IPS-18c (cell line): Measurements from ENCODE around the gene H1-8.

ENCODE experiments used
- H3K4me3 ChIP-seq: 2 replicates; pipeline ENCODE4 v1.7.0; 2013; ENCODE audit warnings: low read depth, mild to moderate bottlenecking, low read length, moderate library complexity; ENCODE audit not compliant: insufficient read depth
- H3K9me3 ChIP-seq: one replicate; pipeline ENCODE4 v1.6.1; 2013; ENCODE audit warnings: mild to moderate bottlenecking, low read length, moderate library complexity; ENCODE audit not compliant: control insufficient read depth, insufficient read depth

The H1-8 gene

GRCh38 chr3:129548104-129548965 lies 5.4 kb downstream of the H1-8 start:
- no peak overlapping the region for H3K4me3 ChIP-seq
- H3K9me3 ChIP-seq: peaks cover 2% of the 10 kb centered on the region

GRCh38 chr3:129549006-129549800 lies 6.2 kb downstream of the H1-8 start:
- no peak overlapping the region for H3K4me3 ChIP-seq
- peaks cover 2% of the 10 kb centered on the region for H3K9me3 ChIP-seq

- peaks cover 2% of the 10 kb centered on the region for H3K9me3 ChIP-seq
- H3K4me3 ChIP-seq: no peak overlapping the region
Measured at GRCh38 chr3:129549805-129550204, 6.8 kb downstream of the H1-8 start.

DNA sequence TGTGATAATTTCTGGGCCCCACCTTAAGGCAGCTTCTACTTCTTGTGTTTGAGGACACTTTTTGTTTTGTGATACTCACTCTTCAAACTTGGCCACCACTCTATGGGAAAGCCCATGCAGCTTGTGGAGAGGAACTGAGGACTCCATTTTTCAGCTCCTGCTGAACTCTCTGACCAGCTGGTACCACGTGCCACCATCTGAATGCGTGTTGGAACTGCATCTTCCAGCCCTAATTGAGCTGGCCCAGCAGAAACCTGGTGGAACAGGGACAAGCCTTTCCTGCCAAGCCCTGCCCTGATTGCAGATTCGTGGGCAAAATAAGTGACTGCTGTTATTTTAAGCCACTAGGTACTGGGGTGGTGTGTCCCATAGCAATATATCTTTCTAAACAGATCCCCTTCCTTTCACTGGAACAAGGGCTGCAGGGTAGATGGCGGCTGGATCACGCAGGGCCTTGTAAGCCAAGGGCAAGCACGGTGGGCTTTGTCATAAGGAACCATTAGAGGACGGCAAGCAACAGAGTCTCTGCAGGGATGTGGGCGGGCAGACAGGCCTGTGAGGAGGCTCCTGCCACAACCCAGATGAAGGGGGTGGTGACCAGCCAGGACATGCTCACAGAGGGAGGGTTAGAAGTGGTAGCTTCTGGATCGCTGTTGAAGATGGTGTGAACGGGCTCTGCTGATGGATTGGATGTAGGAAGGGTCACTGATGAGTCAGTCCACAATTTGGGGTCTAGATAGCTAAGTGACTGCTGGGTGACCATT lies 9.5 kb downstream of the H1-8 start:
- Histone ChIP-seq H3K4me3 (no peak overlapping the region), H3K9me3 (peaks cover 2% of the 10 kb centered on the region)

DNA sequence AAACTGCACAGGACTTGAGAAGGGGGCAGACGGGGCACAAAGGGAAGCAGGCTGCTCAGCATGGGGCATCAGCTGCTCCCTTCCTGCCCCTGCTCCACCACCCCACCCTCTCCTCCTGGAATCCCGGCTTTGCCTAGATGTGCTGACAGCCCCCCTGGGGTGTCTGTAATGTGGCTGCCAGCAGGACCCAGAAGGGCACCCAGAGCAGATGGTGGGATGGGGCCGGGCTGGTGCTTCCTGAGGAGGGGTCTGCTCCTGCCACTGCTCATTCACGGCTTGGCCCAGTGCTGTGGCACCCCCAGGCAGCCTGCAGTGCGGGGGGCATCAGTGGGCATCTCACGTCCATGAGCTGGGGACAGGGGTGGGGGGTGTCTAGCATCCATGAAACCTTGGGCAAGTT lies 10.2 kb downstream of the H1-8 start:
- H3K4me3 ChIP-seq: no peak overlapping the region

DNA sequence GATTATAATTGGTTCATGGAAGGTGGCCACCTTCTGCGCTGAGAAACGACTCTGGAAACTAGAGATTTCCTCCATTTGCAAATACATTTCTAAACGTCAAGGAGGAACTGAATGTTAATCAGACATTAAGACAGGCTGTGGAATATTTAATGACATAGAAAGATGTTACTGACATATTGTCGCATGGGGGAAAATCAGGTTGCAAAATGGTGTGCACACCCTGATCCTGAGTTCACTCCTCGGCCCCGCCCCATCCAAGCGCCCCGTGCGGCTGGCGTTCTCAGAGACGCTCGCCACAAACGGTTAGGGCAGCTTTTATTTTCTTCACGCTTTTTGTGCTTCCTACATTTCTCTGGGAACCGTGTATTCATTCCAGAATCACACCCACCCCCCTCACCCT lies 10.7 kb downstream of the H1-8 start:
- H3K4me3 ChIP-seq: no peak overlapping the region
- no peaks in the 10 kb centered on the region for H3K9me3 ChIP-seq

More for the DNA sequence above, 10.2 kb downstream of the H1-8 start:
- no peaks in the 10 kb centered on the region for H3K9me3 ChIP-seq

- Histone ChIP-seq H3K4me3 (no peak overlapping the region), H3K9me3 (no peaks in the 10 kb centered on the region)
Measured at GRCh38 chr3:129554356-129555152, 11.6 kb downstream of the H1-8 start.

DNA sequence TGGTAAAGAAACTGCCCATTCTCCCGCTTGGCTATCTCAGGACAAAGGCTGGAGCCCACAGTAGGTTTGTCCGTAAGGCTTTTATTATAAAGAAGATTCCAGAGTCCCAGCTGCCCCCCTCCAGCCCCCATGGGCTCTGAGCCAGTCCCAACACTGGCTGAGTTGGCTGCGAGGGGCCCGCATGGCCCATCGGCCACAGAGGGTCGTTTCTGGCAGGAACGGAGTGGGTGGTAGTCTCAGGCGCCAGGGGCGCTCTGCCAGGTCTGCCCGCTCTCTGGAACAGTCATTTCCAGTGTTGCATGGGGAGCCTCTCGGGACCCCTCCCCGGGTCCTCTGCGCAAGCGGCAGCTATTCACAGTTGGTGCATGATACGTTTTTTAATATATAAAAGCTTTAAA lies 12.2 kb downstream of the H1-8 start:
- Histone ChIP-seq H3K4me3 (no peak overlapping the region), H3K9me3 (no peaks in the 10 kb centered on the region)

GRCh38 chr3:129555616-129556357 lies 12.8 kb downstream of the H1-8 start:
- Histone ChIP-seq H3K4me3 (no peak overlapping the region), H3K9me3 (no peaks in the 10 kb centered on the region)

GRCh38 chr3:129556358-129556695 lies 13.4 kb downstream of the H1-8 start:
- no peak overlapping the region for H3K4me3 ChIP-seq

GRCh38 chr3:129556890-129557547 lies 14.0 kb downstream of the H1-8 start:
- H3K4me3 ChIP-seq: no peak overlapping the region
- H3K9me3 ChIP-seq: no peaks in the 10 kb centered on the region

More at GRCh38 chr3:129556358-129556695, 13.4 kb downstream of the H1-8 start:
- H3K9me3 ChIP-seq: no peaks in the 10 kb centered on the region

- no peaks in the 10 kb centered on the region for H3K9me3 ChIP-seq
- H3K4me3 ChIP-seq: no peak overlapping the region
Measured at GRCh38 chr3:129557548-129557894, 14.5 kb downstream of the H1-8 start.

DNA sequence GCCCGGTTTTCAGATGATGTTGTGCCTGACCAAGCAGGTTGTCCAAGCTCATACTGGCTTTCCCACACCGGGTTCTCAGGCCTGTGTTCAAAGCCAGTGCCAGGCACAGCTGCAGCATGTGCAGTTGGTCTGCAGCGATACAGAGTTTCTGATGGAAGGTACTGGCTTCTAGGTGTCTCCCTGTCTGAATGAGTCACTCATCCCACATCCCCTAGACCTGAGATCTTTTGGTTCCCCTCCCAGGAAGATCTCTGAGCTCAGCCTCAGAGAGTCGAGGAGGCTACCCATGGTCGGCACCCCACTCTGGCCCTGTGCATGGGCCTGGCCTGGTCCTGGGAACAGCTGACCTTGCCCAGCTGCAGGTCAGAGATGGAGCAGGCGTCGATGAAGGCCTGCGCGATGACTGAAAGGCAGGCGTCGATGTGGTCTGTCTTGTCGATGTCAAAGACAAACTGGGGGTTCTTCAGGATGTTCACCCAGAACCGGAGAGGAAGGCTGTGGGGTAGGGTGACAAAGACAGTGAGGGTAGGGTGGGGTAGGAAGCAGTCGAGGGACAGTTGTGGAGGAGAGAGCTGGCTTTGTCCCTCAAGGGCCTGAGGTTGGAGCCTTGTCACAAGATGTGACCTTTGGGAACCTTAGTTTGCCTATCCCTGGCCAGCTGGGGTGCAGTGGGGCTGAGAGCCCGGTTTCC lies 15.3 kb downstream of the H1-8 start:
- H3K4me3 ChIP-seq: no peak overlapping the region

GRCh38 chr3:129558772-129559564 lies 16.0 kb downstream of the H1-8 start:
- H3K4me3 ChIP-seq: no peak overlapping the region
- no peaks in the 10 kb centered on the region for H3K9me3 ChIP-seq

More for the DNA sequence above, 15.3 kb downstream of the H1-8 start:
- no peaks in the 10 kb centered on the region for H3K9me3 ChIP-seq

GRCh38 chr3:129559565-129560079 lies 16.6 kb downstream of the H1-8 start:
- Histone ChIP-seq H3K4me3 (no peak overlapping the region), H3K9me3 (no peaks in the 10 kb centered on the region)
